HepG2 (cell line): ENCODE data around the gene PACS1. TPM values are rescaled to one million over a fixed set of nuclear protein-coding genes. Genes with fewer than 3 reads are reported as not detected.

ENCODE experiments used
- ATAC-seq: fragments of 200-7000 bp; cut with Tn5 transposase; 3 replicates; pipeline ENCODE4 v1.9.1; 2020; ENCODE audit warnings: mild to moderate bottlenecking, moderate library complexity
- BruUV-seq: library from RNA; stranded (reverse); fragments of 400-500 nt; replicated peaks from 2 replicates; lab custom pipeline; 2021; lab: Mats Ljungman, UMichigan
- CTCF ChIA-PET: fragments of 300-600 bp; formaldehyde crosslinking; extraction: SDS; loops from one replicate; lab custom pipeline; 2021; ENCODE audit warnings: low total read pairs, inconsistent platforms, low intra/inter-chr PET ratio; lab: Yijun Ruan, JAX
- POLR2A ChIA-PET: fragments of 350-600 bp; sonication (Branson Sonifier 250); formaldehyde crosslinking; loops from one replicate; lab custom pipeline; 2020; ENCODE audit warnings: antibody characterized with exemption, inconsistent platforms; lab: Yijun Ruan, JAX
- DNase-seq: peaks from one replicate; pipeline ENCODE4 v3.0.0-alpha.2; 2015; ENCODE audit warnings: low spot score
- FAIRE-seq: peaks from 3 replicates; lab custom pipeline; 2011; peaks lifted over from hg19 to GRCh38; lab: Jason Lieb, UNC
- H2AFZ ChIP-seq: one replicate; pipeline ENCODE4 v1.6.1; 2011; ENCODE audit warnings: low read length, inconsistent platforms
- H3K27ac ChIP-seq: fragments of 300-600 bp; 3 replicates; pipeline ENCODE4 v1.8.0; 2011; ENCODE audit warnings: mixed run types, mild to moderate bottlenecking, mixed read lengths, low read length, inconsistent platforms; ENCODE audit not compliant: insufficient read depth; ENCODE audit errors: extremely low read length
- H3K27me3 ChIP-seq, 2 experiments: fragments of 200-600 bp in 1 of 2; 2 replicates in 1 of 2; 3 replicates in 1 of 2; pipeline versions ENCODE4 v1.6.0 to v1.8.0; 2011; ENCODE audit warnings: low read length in 2 of 2, mild to moderate bottlenecking in 2 of 2, moderate library complexity in 2 of 2, inconsistent platforms in 1 of 2; ENCODE audit not compliant: insufficient read depth in 2 of 2, control insufficient read depth in 1 of 2
- H3K36me3 ChIP-seq, 2 experiments: fragments of 200-600 bp in 1 of 2; replicated peaks in 1 of 2; 2 replicates in 1 of 2; 3 replicates in 1 of 2; pipeline versions ENCODE4 v1.5.1 to v1.8.0; 2011; ENCODE audit warnings: low read length in 2 of 2, inconsistent platforms in 1 of 2; ENCODE audit not compliant: insufficient read depth in 2 of 2, control insufficient read depth in 1 of 2
- H3K4me1 ChIP-seq: 2 replicates; pipeline ENCODE4 v1.5.1; 2012; ENCODE audit warnings: low read length, inconsistent platforms; ENCODE audit not compliant: insufficient read depth
- H3K4me2 ChIP-seq: 2 replicates; pipeline ENCODE4 v1.6.0; 2011; ENCODE audit warnings: low read depth, low read length, inconsistent platforms
- H3K4me3 ChIP-seq, 3 experiments: fragments of 200-600 bp in 1 of 3; sonication (generic), shearing (Covaris generic) in 1 of 3; replicated peaks in 1 of 3; 2 replicates each; pipeline ENCODE4 v1.5.1; 2011 to 2016; ENCODE audit warnings: low read length in 3 of 3, inconsistent platforms in 2 of 3, low read depth in 2 of 3, mild to moderate bottlenecking in 2 of 3, control low read depth in 1 of 3, mixed read lengths in 1 of 3; ENCODE audit not compliant: insufficient read depth in 1 of 3
- H3K79me2 ChIP-seq: one replicate; pipeline ENCODE4 v1.6.1; 2011; ENCODE audit warnings: low read length, inconsistent platforms; ENCODE audit not compliant: insufficient read depth
- H3K9ac ChIP-seq: 2 replicates; pipeline ENCODE4 v1.6.0; 2011; ENCODE audit warnings: mild to moderate bottlenecking, low read depth, low read length, inconsistent platforms; ENCODE audit not compliant: insufficient read depth
- H3K9me3 ChIP-seq: 2 replicates; pipeline ENCODE4 v1.5.1; 2012; ENCODE audit warnings: mild to moderate bottlenecking, low read length
- H4K20me1 ChIP-seq: 2 replicates; pipeline ENCODE4 v1.6.0; 2011; ENCODE audit warnings: inconsistent platforms, mild to moderate bottlenecking, low read length, moderate library complexity; ENCODE audit not compliant: insufficient read depth
- CEBPB ChIP-seq: IDR thresholded peaks from 2 replicates; pipeline ENCODE4 v1.6.1; 2011; ENCODE audit warnings: low read depth, low read length, improper control_type of control experiment, borderline replicate concordance
- ZBTB10 ChIP-seq: sonication (generic); formaldehyde crosslinking; IDR thresholded peaks from 2 replicates; pipeline ENCODE4 v1.4.0; 2020; ENCODE audit warnings: missing genetic modification reagents, borderline replicate concordance
- WGBS: methylation state at CpG from one replicate; pipeline ENCODE4 v1.1.6; 2017; ENCODE audit warnings: low lambda C conversion rate; 5-methylcytosine and 5-hydroxymethylcytosine counted together
- in situ Hi-C: cut with HindIII; loops from 2 replicates; pipeline ENCODE4 v1.10.0; 2017; ENCODE audit warnings: low pct_unique_long_range_greater_than_20kb; ENCODE audit not compliant: extremely low pct_ligation_motif_present
- intact Hi-C: fragments of 100-400 bp; cut with micrococcal nuclease; formaldehyde crosslinking; loops from one replicate; pipeline ENCODE4 v1.10.0; 2022; ENCODE audit not compliant: unreplicated experiment
- polyA plus RNA-seq, 8 experiments: library from polyadenylated mRNA; depleted of rRNA in 3 of 8; stranded (reverse) in 7 of 8; unstranded in 1 of 8; fragments of >200 nt; fragmentation: Illumina TruSeq in 4 of 8; extraction: Trizol in 4 of 8; gene quantifications; 2 replicates each; pipeline versions ENCODE4 v1.2.1 to v1.2.3, GENCODE V29; 2011 to 2016; ENCODE audit warnings: low read depth in 4 of 8, missing spikeins in 1 of 8, mixed read lengths in 1 of 8; ENCODE audit not compliant: insufficient read depth in 1 of 8
- total RNA-seq, 5 experiments: library from RNA; depleted of rRNA; stranded (reverse); fragments of >200 nt; fragmentation: Illumina TruSeq; extraction: Trizol; gene quantifications; 2 replicates each; pipeline ENCODE4 v1.2.3, GENCODE V29; 2016; ENCODE audit warnings: low read depth in 1 of 5

Gene PACS1
- total and polyA plus RNA-seq, 2 of the 13 experiments (the other 11 are each of a cell fraction or from before 2014, with no cell fraction given): 7.6 to 8.6 TPM

- TF ChIP-seq CEBPB (peak; percentile 48; the same call in 1 of the 2 replicates), ZBTB10 (CRISPR knock-in tag) (no peak)
- Histone ChIP-seq H3K4me1 (peaks cover 30% of the 10 kb centered on the region), H3K36me3 (no peaks in the 10 kb centered on the region), H3K27me3 (peaks cover 6 to 28% of the 10 kb centered on the region in 2 experiments; a peak in 4 of 5 replicates), H3K4me2 (no peak overlapping the region), H3K79me2 (no peaks in the 10 kb centered on the region), H3K27ac (no peak overlapping the region), H4K20me1 (no peaks in the 10 kb centered on the region), H2AFZ (no peak overlapping the region), H3K4me3 (no peak overlapping the region), H3K9me3 (no peaks in the 10 kb centered on the region), H3K9ac (no peak overlapping the region)
- ChIA-PET POLR2A (no interaction called here), CTCF (no interaction called here)
- no peak for FAIRE-seq
- in situ Hi-C loops (no loop called here), intact Hi-C loops (no loop called here)
- BruUV-seq: no TSS peak
- no peak for DNase-seq
- 92% methylated on average over 46 of the region's 81 CpGs for WGBS
- no peak for ATAC-seq
Observed at GRCh38 chr11:66042227-66042995, 27.7 kb upstream of the PACS1 start.
